Measurements from ENCODE around the gene MASP1. TPM values are rescaled to one million over a fixed set of nuclear protein-coding genes. Genes with fewer than 3 reads are reported as not detected.
"Not testable (repeated sequence)": the region's sequence is repeated elsewhere in the genome, so short reads cannot be mapped to it uniquely, and the experiment has no call there.

The MASP1 gene
- total RNA-seq, 1 donor from 2014 or later = 17.8 TPM

- no peak for DNase-seq (ENCODE audit: low spot score)
Measured at GRCh38 chr3:187265461-187265955, 26.0 kb downstream of the MASP1 start.

GRCh38 chr3:187264911-187265310 lies 26.6 kb downstream of the MASP1 start:
- DNase-seq (ENCODE audit: low spot score) = no peak

- peak; percentile 50 for DNase-seq (ENCODE audit: low spot score)
Measured at GRCh38 chr3:187264021-187264420, 27.5 kb downstream of the MASP1 start.

GRCh38 chr3:187263270-187263669 lies 28.3 kb downstream of the MASP1 start:
- DNase-seq (ENCODE audit: low spot score) = no peak

GRCh38 chr3:187262360-187262759 lies 29.2 kb downstream of the MASP1 start:
- no peak for DNase-seq (ENCODE audit: low spot score)

- no peak for DNase-seq (ENCODE audit: low spot score)
Measured at GRCh38 chr3:187261541-187261969, 30.0 kb downstream of the MASP1 start.

- DNase-seq (ENCODE audit: low spot score) = no peak
Measured at GRCh38 chr3:187259171-187259570, 32.4 kb downstream of the MASP1 start.

- DNase-seq (ENCODE audit: low spot score) = no peak
Measured at GRCh38 chr3:187257992-187258692, 33.4 kb downstream of the MASP1 start.

- no peak for DNase-seq (ENCODE audit: low spot score)
Measured at GRCh38 chr3:187257471-187257870, 34.1 kb downstream of the MASP1 start.

- no peak for DNase-seq (ENCODE audit: low spot score)
Measured at GRCh38 chr3:187256051-187256616, 35.4 kb downstream of the MASP1 start.

GRCh38 chr3:187255314-187255713 lies 36.2 kb downstream of the MASP1 start:
- DNase-seq (ENCODE audit: low spot score) = no peak

GRCh38 chr3:187252311-187252710 lies 39.2 kb downstream of the MASP1 start:
- DNase-seq (ENCODE audit: low spot score) = no peak

GRCh38 chr3:187251599-187251998 lies 39.9 kb downstream of the MASP1 start:
- no peak for DNase-seq (ENCODE audit: low spot score)

GRCh38 chr3:187247398-187247797 lies 44.1 kb downstream of the MASP1 start:
- no peak for DNase-seq (ENCODE audit: low spot score)

GRCh38 chr3:187243933-187244524 lies 47.5 kb downstream of the MASP1 start:
- DNase-seq (ENCODE audit: low spot score) = no peak

GRCh38 chr3:187242900-187243299 lies 48.6 kb downstream of the MASP1 start:
- no peak for DNase-seq (ENCODE audit: low spot score)

- no peak for DNase-seq (ENCODE audit: low spot score)
Measured at GRCh38 chr3:187242435-187242834, 49.1 kb downstream of the MASP1 start.

GRCh38 chr3:187238835-187239234 lies 52.7 kb downstream of the MASP1 start:
- DNase-seq (ENCODE audit: low spot score) = not testable (repeated sequence)

- DNase-seq (ENCODE audit: low spot score) = no peak
Measured at GRCh38 chr3:187238239-187238638, 53.3 kb downstream of the MASP1 start.

- no peak for DNase-seq (ENCODE audit: low spot score)
Measured at GRCh38 chr3:187237741-187238140, 53.8 kb downstream of the MASP1 start.

- no peak for DNase-seq (ENCODE audit: low spot score)
Measured at GRCh38 chr3:187236962-187237361, 54.6 kb downstream of the MASP1 start.

- no peak for DNase-seq (ENCODE audit: low spot score)
Measured at GRCh38 chr3:187230011-187230410, 61.5 kb downstream of the MASP1 start.

GRCh38 chr3:187228740-187229139 lies 62.8 kb downstream of the MASP1 start:
- no peak for DNase-seq (ENCODE audit: low spot score)

All from mucosa of gallbladder (tissue), 1 donor.